IPS DF 4.7 (cell line): Measurements from ENCODE around the gene SYNGR3.

Experiments used
- DNase-seq: peaks from one replicate; pipeline ENCODE4 v3.0.0-alpha.2; 2013; ENCODE audit warnings: low spot score; ENCODE audit errors: extremely low read depth

Gene SYNGR3

GRCh38 chr16:2040787-2041522, 51.2 kb downstream of the SYNGR3 start:
- DNase-seq: no peak

- no peak for DNase-seq
Observed at GRCh38 chr16:2042171-2042985, 52.6 kb downstream of the SYNGR3 start.

- DNase-seq: no peak
Observed at GRCh38 chr16:2042986-2043666, 53.4 kb downstream of the SYNGR3 start.
